DND-41 (cell line): ENCODE data around the gene CD164.

Experiments used
- ATAC-seq: fragments of 200-7000 bp; cut with Tn5 transposase; 3 replicates; pipeline ENCODE4 v1.9.1; 2021; ENCODE audit warnings: low read depth; ENCODE audit not compliant: insufficient read depth
- DNase-seq: peaks from one replicate; pipeline ENCODE4 v3.0.0-alpha.2; 2020
- H2AFZ ChIP-seq: 2 replicates; pipeline ENCODE4 v1.6.0; 2012; ENCODE audit warnings: low read depth, low read length
- H3K27ac ChIP-seq: 2 replicates; pipeline ENCODE4 v1.5.1; 2012; ENCODE audit warnings: low read length, inconsistent platforms
- H3K27me3 ChIP-seq: fragments of 200-600 bp; sonication (generic); 2 replicates; pipeline ENCODE4 v1.6.0; 2012; ENCODE audit warnings: low read length, mild to moderate bottlenecking, inconsistent platforms; ENCODE audit not compliant: insufficient read depth, poor library complexity
- H3K36me3 ChIP-seq: 2 replicates; pipeline ENCODE4 v1.5.1; 2012; ENCODE audit warnings: low read length, inconsistent platforms; ENCODE audit not compliant: insufficient read depth
- H3K4me1 ChIP-seq: 2 replicates; pipeline ENCODE4 v1.5.1; 2012; ENCODE audit warnings: mild to moderate bottlenecking, low read length; ENCODE audit not compliant: insufficient read depth
- H3K4me2 ChIP-seq: 2 replicates; pipeline ENCODE4 v1.6.0; 2012; ENCODE audit warnings: mild to moderate bottlenecking, moderate library complexity, low read length, inconsistent platforms; ENCODE audit not compliant: insufficient read depth
- H3K4me3 ChIP-seq, 2 experiments: fragments of 200-600 bp in 1 of 2; shearing (Covaris generic) in 1 of 2; 2 replicates each; pipeline ENCODE4 v1.5.1; 2012 to 2016; ENCODE audit warnings: inconsistent platforms in 2 of 2, low read length in 2 of 2, mild to moderate bottlenecking in 2 of 2, low read depth in 1 of 2, moderate library complexity in 1 of 2
- H3K79me2 ChIP-seq: 2 replicates; pipeline ENCODE4 v1.6.0; 2012; ENCODE audit warnings: low read length, inconsistent platforms; ENCODE audit not compliant: insufficient read depth
- H3K9ac ChIP-seq: 2 replicates; pipeline ENCODE4 v1.6.0; 2012; ENCODE audit warnings: low read depth, mild to moderate bottlenecking, inconsistent platforms, low read length, moderate library complexity
- H3K9me3 ChIP-seq: 2 replicates; pipeline ENCODE4 v1.5.1; 2012; ENCODE audit warnings: low read length, moderate library complexity, mild to moderate bottlenecking, inconsistent platforms; ENCODE audit not compliant: insufficient read depth, severe bottlenecking
- H4K20me1 ChIP-seq: 2 replicates; pipeline ENCODE4 v1.6.0; 2012; ENCODE audit warnings: low read length; ENCODE audit not compliant: insufficient read depth
- CTCF ChIP-seq: IDR thresholded peaks from 2 replicates; pipeline ENCODE4 v1.5.1; 2012; ENCODE audit warnings: borderline replicate concordance, low read length, moderate library complexity, mild to moderate bottlenecking; ENCODE audit not compliant: poor library complexity, severe bottlenecking; ENCODE audit errors: extremely low read depth
- EZH2 ChIP-seq: IDR thresholded peaks from 3 replicates; pipeline ENCODE4 v1.6.1; 2012; ENCODE audit warnings: borderline replicate concordance, low read depth, mild to moderate bottlenecking, moderate library complexity, low read length, inconsistent platforms; ENCODE audit not compliant: severe bottlenecking

The CD164 gene

GRCh38 chr6:109411034-109411433 lies 28.8 kb upstream of the CD164 start:
- no peaks in the 10 kb centered on the region for H4K20me1 ChIP-seq
- no peak overlapping the region for H3K27ac ChIP-seq
- H3K36me3 ChIP-seq: no peaks in the 10 kb centered on the region
- no peaks in the 10 kb centered on the region for H3K4me1 ChIP-seq
- H3K27me3 ChIP-seq: no peaks in the 10 kb centered on the region
- H2AFZ ChIP-seq: no peak overlapping the region
- no peak for DNase-seq
- H3K4me3 ChIP-seq: no peak overlapping the region
- no peak overlapping the region for H3K9ac ChIP-seq
- H3K4me2 ChIP-seq: no peak overlapping the region
- no peaks in the 10 kb centered on the region for H3K79me2 ChIP-seq
- ATAC-seq: no peak
- no peaks in the 10 kb centered on the region for H3K9me3 ChIP-seq
- no peak for TF ChIP-seq CTCF
- TF ChIP-seq EZH2: no peak

- Histone ChIP-seq H3K79me2 (no peaks in the 10 kb centered on the region), H3K27ac (no peak overlapping the region), H3K4me3 (no peak overlapping the region), H3K9me3 (no peaks in the 10 kb centered on the region), H3K36me3 (no peaks in the 10 kb centered on the region), H3K27me3 (no peaks in the 10 kb centered on the region), H3K4me2 (no peak overlapping the region), H3K4me1 (no peaks in the 10 kb centered on the region), H4K20me1 (no peaks in the 10 kb centered on the region), H2AFZ (no peak overlapping the region), H3K9ac (no peak overlapping the region)
- TF ChIP-seq CTCF (no peak), EZH2 (no peak)
- no peak for DNase-seq
- ATAC-seq: no peak
These were observed 23.9 kb upstream of the CD164 start for GRCh38 chr6:109406196-109406595.

DNA sequence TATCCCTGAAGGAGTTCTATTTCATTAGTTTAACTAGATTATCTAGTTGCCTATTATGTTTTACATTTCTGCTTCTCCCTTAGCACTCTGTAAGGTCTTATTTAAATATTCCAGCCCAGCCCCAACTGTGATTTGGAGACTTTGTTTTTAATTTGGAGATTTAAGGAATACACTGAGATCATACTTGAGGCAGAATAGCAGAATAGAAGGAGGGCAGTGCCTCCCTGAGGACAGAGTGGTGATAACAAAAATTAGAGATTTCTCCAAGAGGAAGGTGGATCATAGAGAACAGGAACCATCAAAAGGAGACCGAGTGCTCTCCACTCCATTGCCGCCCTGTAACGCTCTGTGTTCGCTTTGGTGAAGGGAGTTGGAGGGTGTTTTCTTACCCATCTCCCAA lies 14.8 kb upstream of the CD164 start:
- DNase-seq (no peak), ATAC-seq (no peak)
- H3K4me2 ChIP-seq: no peak overlapping the region
- H3K27ac ChIP-seq: no peak overlapping the region
- no peak overlapping the region for H3K9ac ChIP-seq
- no peaks in the 10 kb centered on the region for H3K79me2 ChIP-seq
- TF ChIP-seq EZH2 (no peak), CTCF (peak; percentile 19)
- no peaks in the 10 kb centered on the region for H3K9me3 ChIP-seq
- no peaks in the 10 kb centered on the region for H3K4me1 ChIP-seq
- no peaks in the 10 kb centered on the region for H3K36me3 ChIP-seq
- no peaks in the 10 kb centered on the region for H3K27me3 ChIP-seq
- no peaks in the 10 kb centered on the region for H4K20me1 ChIP-seq
- H2AFZ ChIP-seq: no peak overlapping the region
- H3K4me3 ChIP-seq: no peak overlapping the region
